GM21576 (cell line): ENCODE measurements around the gene PGS1.

Experiments
- ATAC-seq: cut with Tn5 transposase; IDR thresholded peaks from one replicate; pipeline ENCODE4 v1.9.1; 2021; ENCODE audit warnings: mild to moderate bottlenecking, moderate library complexity; ENCODE audit not compliant: unreplicated experiment

Gene PGS1

GRCh38 chr17:78469443-78469842 is 91.0 kb downstream of the PGS1 start:
- no peak for ATAC-seq

- ATAC-seq = no peak
These were observed 93.2 kb downstream of the PGS1 start for GRCh38 chr17:78471635-78472034.

- no peak for ATAC-seq
These were observed 93.8 kb downstream of the PGS1 start for GRCh38 chr17:78472035-78472905.

DNA sequence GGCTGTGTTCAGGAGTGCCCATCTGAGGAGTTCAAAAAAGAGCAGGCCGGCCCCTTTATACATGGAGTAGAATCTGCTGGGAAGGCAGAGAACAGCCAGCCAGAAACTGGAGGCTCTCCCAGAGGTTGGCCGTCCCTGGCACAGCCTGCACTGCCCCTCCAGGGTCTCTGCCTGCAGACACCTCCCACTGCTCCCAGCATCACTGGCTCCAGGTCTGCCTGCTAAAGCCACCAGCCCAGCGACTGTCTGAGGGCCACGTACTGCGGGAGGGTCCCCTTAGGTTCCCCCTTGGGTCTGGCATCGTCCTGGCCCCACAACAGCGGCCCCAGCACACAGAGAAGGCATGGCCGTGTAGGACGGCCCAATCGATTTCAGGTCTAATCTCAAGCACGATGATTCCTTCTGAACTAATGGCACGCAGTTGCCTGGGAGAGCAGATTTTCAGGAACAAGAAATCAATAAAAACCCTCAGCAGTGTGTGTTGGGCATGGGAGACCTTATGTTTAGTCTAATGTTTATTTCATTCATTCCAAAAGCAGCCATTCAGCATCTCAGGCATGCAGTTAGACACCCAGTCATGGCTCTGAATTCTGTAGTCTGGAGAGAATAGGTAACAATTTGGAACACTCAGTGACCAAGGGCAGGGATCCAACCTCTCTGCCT is 95.6 kb downstream of the PGS1 start:
- no peak for ATAC-seq
